Astrocyte (in vitro differentiated cells and primary cell): ENCODE results near the gene MICAL2.

Experiments
- CTCF ChIP-seq: IDR thresholded peaks from 2 replicates; pipeline ENCODE4 v1.5.1; 2011; ENCODE audit warnings: low read depth, mild to moderate bottlenecking, inconsistent platforms, low read length, moderate library complexity; ENCODE audit not compliant: insufficient read depth
- EZH2 ChIP-seq: IDR thresholded peaks from 2 replicates; pipeline ENCODE4 v1.6.1; 2012; ENCODE audit warnings: mild to moderate bottlenecking, low read length, inconsistent platforms; ENCODE audit not compliant: insufficient read depth

GRCh38 chr11:12235947-12236743 is 125.8 kb downstream of the MICAL2 start:
- TF ChIP-seq CTCF (peak; percentile 68), EZH2 (no peak)
